NT2/D1 (cell line): ENCODE data around the gene TAOK1.

Experiments
- DNase-seq: peaks from one replicate; pipeline ENCODE4 v3.0.0-alpha.2; 2011; ENCODE audit warnings: low read depth, low spot score
- H3K27me3 ChIP-seq: 2 replicates; pipeline ENCODE4 v1.6.0; 2011; ENCODE audit warnings: mild to moderate bottlenecking; ENCODE audit not compliant: insufficient read length, insufficient read depth
- H3K36me3 ChIP-seq: 2 replicates; pipeline ENCODE4 v1.6.1; 2011; ENCODE audit warnings: mild to moderate bottlenecking, low read length, mixed read lengths; ENCODE audit not compliant: insufficient read depth, insufficient read length
- H3K4me1 ChIP-seq: 2 replicates; pipeline ENCODE4 v1.5.1; 2011; ENCODE audit not compliant: insufficient read depth, insufficient read length
- H3K4me3 ChIP-seq: 2 replicates; pipeline ENCODE4 v1.5.1; 2011; ENCODE audit warnings: low read depth; ENCODE audit not compliant: insufficient read length
- H3K9ac ChIP-seq: 2 replicates; pipeline ENCODE4 v1.6.0; 2011; ENCODE audit warnings: low read depth; ENCODE audit not compliant: insufficient read length
- H3K9me3 ChIP-seq: 2 replicates; pipeline ENCODE4 v1.5.1; 2011; ENCODE audit warnings: mild to moderate bottlenecking, low read length; ENCODE audit not compliant: insufficient read depth
- SUZ12 ChIP-seq: IDR thresholded peaks from 2 replicates; pipeline ENCODE4 v1.6.1; 2011; ENCODE audit not compliant: insufficient read length, insufficient read depth; ENCODE audit errors: extremely low read depth
- YY1 ChIP-seq: IDR thresholded peaks from 2 replicates; pipeline ENCODE4 v1.6.1; 2011; ENCODE audit not compliant: insufficient read length, insufficient read depth
- ZNF274 ChIP-seq: IDR thresholded peaks from 2 replicates; pipeline ENCODE4 v1.6.1; 2011; ENCODE audit warnings: mild to moderate bottlenecking, low read depth, low read length

Gene TAOK1

DNA sequence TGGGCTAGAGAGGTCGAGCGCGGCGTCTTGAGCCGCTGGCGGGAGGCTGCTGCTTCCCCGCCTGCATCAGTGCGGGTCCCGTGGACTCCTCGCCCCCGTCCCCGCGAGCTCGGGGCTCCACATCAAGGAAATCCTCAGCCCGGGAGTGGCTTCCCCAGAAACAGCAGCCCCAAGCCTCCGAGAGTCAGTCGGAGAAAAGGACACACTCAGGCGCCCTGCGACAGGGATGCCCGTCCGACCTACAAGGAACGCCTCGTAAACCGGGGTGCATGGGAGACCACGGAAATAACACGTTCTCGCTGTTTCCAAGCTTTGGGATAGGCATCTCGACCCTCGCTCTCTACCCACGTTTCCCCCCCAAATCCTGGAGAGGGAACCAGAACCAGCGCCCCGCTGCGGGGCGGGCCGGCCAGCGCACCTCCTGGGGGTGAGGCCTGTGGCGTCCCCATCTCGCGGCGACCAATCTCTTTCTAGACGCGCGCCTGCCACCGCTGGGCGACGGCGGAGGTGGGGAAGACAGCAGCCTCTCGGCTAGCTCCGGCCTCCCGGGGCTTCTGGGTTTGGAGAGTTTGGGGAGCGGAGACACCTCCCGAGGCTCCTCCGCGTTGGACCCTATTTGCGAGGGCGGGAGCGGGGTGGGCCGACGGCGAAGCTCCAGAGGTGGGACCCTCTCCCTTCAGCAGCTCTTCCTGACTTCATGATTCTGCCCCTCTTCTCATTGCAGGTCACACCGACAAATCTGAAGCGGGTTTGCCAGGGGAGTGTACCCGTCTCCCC lies 177.6 kb downstream of the TAOK1 start:
- Histone ChIP-seq H3K9me3 (no peaks in the 10 kb centered on the region), H3K4me1 (no peaks in the 10 kb centered on the region), H3K36me3 (peaks cover 10% of the 10 kb centered on the region), H3K4me3 (peak overlapping the region; percentile 68), H3K9ac (peak overlapping the region; percentile 82), H3K27me3 (peaks cover 21% of the 10 kb centered on the region)
- TF ChIP-seq SUZ12 (no peak), YY1 (no peak), ZNF274 (no peak)
- no peak for DNase-seq

- H3K27me3 ChIP-seq = peaks cover 21% of the 10 kb centered on the region
- H3K9me3 ChIP-seq = no peaks in the 10 kb centered on the region
- no peaks in the 10 kb centered on the region for H3K4me1 ChIP-seq
- peaks cover 16% of the 10 kb centered on the region for H3K36me3 ChIP-seq
- DNase-seq = no peak
- H3K9ac ChIP-seq = peak within 1 kb of the TSS; percentile 89
- H3K4me3 ChIP-seq = peak within 1 kb of the TSS; percentile 73
- no peak for TF ChIP-seq SUZ12
- no peak for TF ChIP-seq YY1
- TF ChIP-seq ZNF274 = no peak
These were observed 178.4 kb downstream of the TAOK1 start, which contains the start of gene TP53I13 for GRCh38 chr17:29568331-29569244. Gene TP53I13 (plus strand): TSS chr17:29568701. CDS start chr17:29568759, 58 bp downstream.

- Histone ChIP-seq H3K4me1 (no peaks in the 10 kb centered on the region), H3K4me3 (peak overlapping the region; percentile 73), H3K9ac (peak overlapping the region; percentile 89), H3K27me3 (peaks cover 21% of the 10 kb centered on the region), H3K36me3 (peaks cover 24% of the 10 kb centered on the region), H3K9me3 (no peaks in the 10 kb centered on the region)
- no peak for DNase-seq
- TF ChIP-seq SUZ12 (no peak), YY1 (no peak), ZNF274 (no peak)
These were observed 179.2 kb downstream of the TAOK1 start for GRCh38 chr17:29569245-29569950.

- H3K4me3 ChIP-seq = no peak overlapping the region
- H3K9ac ChIP-seq = no peak overlapping the region
- peaks cover 36% of the 10 kb centered on the region for H3K36me3 ChIP-seq
- H3K9me3 ChIP-seq = no peaks in the 10 kb centered on the region
- no peak for DNase-seq
- H3K4me1 ChIP-seq = no peaks in the 10 kb centered on the region
- H3K27me3 ChIP-seq = peaks cover 12% of the 10 kb centered on the region
- TF ChIP-seq ZNF274 = no peak
- no peak for TF ChIP-seq YY1
- no peak for TF ChIP-seq SUZ12
These were observed 180.4 kb downstream of the TAOK1 start for GRCh38 chr17:29570521-29570920.

DNA sequence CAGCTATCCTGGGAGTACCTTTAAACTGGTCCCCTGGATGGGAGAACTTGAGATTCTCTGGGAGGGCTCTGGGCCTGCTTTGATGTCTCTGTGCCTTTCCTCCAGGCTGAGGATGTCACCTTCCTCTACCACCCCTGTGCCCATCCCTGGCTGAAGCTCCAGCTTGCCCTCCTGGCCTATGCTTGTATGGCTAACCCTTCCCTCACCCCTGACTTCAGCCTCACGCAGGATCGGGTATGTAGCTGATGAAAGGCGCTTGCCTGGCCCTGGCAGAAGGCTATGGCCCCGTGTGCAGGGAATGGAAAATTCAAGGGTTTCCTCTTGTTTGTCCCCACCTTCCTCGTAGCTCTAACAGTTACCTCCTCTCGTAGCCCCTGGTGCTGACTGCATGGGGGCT lies 181.3 kb downstream of the TAOK1 start:
- H3K9ac ChIP-seq = no peak overlapping the region
- TF ChIP-seq ZNF274 (no peak), SUZ12 (no peak), YY1 (no peak)

GRCh38 chr17:29571883-29572681 lies 181.9 kb downstream of the TAOK1 start:
- peaks cover 2% of the 10 kb centered on the region for H3K4me1 ChIP-seq
- DNase-seq = no peak
- H3K27me3 ChIP-seq = no peaks in the 10 kb centered on the region
- H3K9ac ChIP-seq = no peak overlapping the region
- H3K4me3 ChIP-seq = no peak overlapping the region
- H3K9me3 ChIP-seq = no peaks in the 10 kb centered on the region
- TF ChIP-seq ZNF274 (no peak), YY1 (no peak), SUZ12 (no peak)
- H3K36me3 ChIP-seq = peaks cover 51% of the 10 kb centered on the region

More for the DNA sequence above, 181.3 kb downstream of the TAOK1 start:
- Histone ChIP-seq H3K4me3 (no peak overlapping the region), H3K36me3 (peaks cover 45% of the 10 kb centered on the region), H3K9me3 (no peaks in the 10 kb centered on the region), H3K27me3 (peaks cover 2% of the 10 kb centered on the region), H3K4me1 (peaks cover 2% of the 10 kb centered on the region)
- no peak for DNase-seq
